Stimulated activated memory B cell treated with anti-CD40 and anti-IgM and Interleukin-4, amounts not matched to agents 10 μg/mL and 1 μg/mL and 100 μg/mL, for 72 hours (primary cell): ENCODE data around the gene ZMYND15.

Experiments used
- ATAC-seq: fragments of 150-1000 bp; cut with Tn5 transposase; 2 replicates; pipeline ENCODE4 v1.10.0; 2021
- H3K27ac Mint-ChIP-seq: one replicate; pipeline ENCODE4 v1.8.0; 2022; ENCODE audit warnings: mild to moderate bottlenecking, mixed read lengths
- H3K27me3 Mint-ChIP-seq: one replicate; pipeline ENCODE4 v1.8.0; 2022; ENCODE audit warnings: mixed read lengths
- H3K36me3 Mint-ChIP-seq: one replicate; pipeline ENCODE4 v1.8.0; 2022; ENCODE audit warnings: mixed read lengths
- H3K4me1 Mint-ChIP-seq: one replicate; pipeline ENCODE4 v1.8.0; 2022; ENCODE audit warnings: mixed read lengths
- H3K4me3 Mint-ChIP-seq: one replicate; pipeline ENCODE4 v1.8.0; 2022; ENCODE audit warnings: mild to moderate bottlenecking, moderate library complexity, mixed read lengths
- H3K9me3 Mint-ChIP-seq: one replicate; pipeline ENCODE4 v1.8.0; 2022; ENCODE audit warnings: mixed read lengths

ZMYND15 gene

GRCh38 chr17:4725646-4726310 is 13.9 kb upstream of the ZMYND15 start:
- H3K4me1 Mint-ChIP-seq = peaks cover 45% of the 10 kb centered on the region
- H3K36me3 Mint-ChIP-seq = peaks cover 5% of the 10 kb centered on the region
- H3K9me3 Mint-ChIP-seq = no peaks in the 10 kb centered on the region
- no peaks in the 10 kb centered on the region for H3K27me3 Mint-ChIP-seq
- no peak overlapping the region for H3K4me3 Mint-ChIP-seq
- no peak for ATAC-seq
- peak overlapping the region; percentile 31 for H3K27ac Mint-ChIP-seq

GRCh38 chr17:4728124-4728523 is 11.5 kb upstream of the ZMYND15 start:
- Mint-ChIP-seq H3K4me3 (peak overlapping the region; percentile 3), H3K4me1 (peaks cover 34% of the 10 kb centered on the region), H3K9me3 (no peaks in the 10 kb centered on the region), H3K27me3 (no peaks in the 10 kb centered on the region), H3K36me3 (no peaks in the 10 kb centered on the region), H3K27ac (peak overlapping the region; percentile 39)
- ATAC-seq = no peak

GRCh38 chr17:4733073-4733531 is 6.5 kb upstream of the ZMYND15 start:
- Mint-ChIP-seq H3K4me1 (peaks cover 49% of the 10 kb centered on the region), H3K27ac (peak overlapping the region; percentile 89), H3K4me3 (peak overlapping the region; percentile 59)

GRCh38 chr17:4734857-4735475 is 4.7 kb upstream of the ZMYND15 start:
- Mint-ChIP-seq H3K36me3 (no peaks in the 10 kb centered on the region), H3K4me1 (peaks cover 60% of the 10 kb centered on the region), H3K4me3 (no peak overlapping the region)

More at GRCh38 chr17:4733073-4733531, 6.5 kb upstream of the ZMYND15 start:
- Mint-ChIP-seq H3K27me3 (no peaks in the 10 kb centered on the region), H3K36me3 (no peaks in the 10 kb centered on the region), H3K9me3 (no peaks in the 10 kb centered on the region)
- ATAC-seq = peak; percentile 82

GRCh38 chr17:4735876-4736651 is 3.6 kb upstream of the ZMYND15 start:
- Mint-ChIP-seq H3K9me3 (no peaks in the 10 kb centered on the region), H3K36me3 (no peaks in the 10 kb centered on the region), H3K4me1 (peaks cover 60% of the 10 kb centered on the region), H3K27ac (peak overlapping the region; percentile 89), H3K4me3 (no peak overlapping the region), H3K27me3 (peaks cover 8% of the 10 kb centered on the region)
- no peak for ATAC-seq

More at GRCh38 chr17:4734857-4735475, 4.7 kb upstream of the ZMYND15 start:
- Mint-ChIP-seq H3K27me3 (no peaks in the 10 kb centered on the region), H3K27ac (peak overlapping the region; percentile 89), H3K9me3 (no peaks in the 10 kb centered on the region)
- ATAC-seq = no peak

GRCh38 chr17:4738136-4739121 is 1.2 kb upstream of the ZMYND15 start:
- peak overlapping the region; percentile 84 for H3K4me3 Mint-ChIP-seq
- peaks cover 56% of the 10 kb centered on the region for H3K4me1 Mint-ChIP-seq
- peak; percentile 21 for ATAC-seq
- H3K27me3 Mint-ChIP-seq = peaks cover 29% of the 10 kb centered on the region
- H3K36me3 Mint-ChIP-seq = no peaks in the 10 kb centered on the region
- peak overlapping the region; percentile 83 for H3K27ac Mint-ChIP-seq
- H3K9me3 Mint-ChIP-seq = no peaks in the 10 kb centered on the region

GRCh38 chr17:4740025-4740351 is 355 bp downstream of the ZMYND15 start:
- peaks cover 42% of the 10 kb centered on the region for H3K4me1 Mint-ChIP-seq
- ATAC-seq = no peak
- peak overlapping the region; percentile 75 for H3K27ac Mint-ChIP-seq

GRCh38 chr17:4740584-4740983 is 951 bp downstream of the ZMYND15 start:
- Mint-ChIP-seq H3K27me3 (peaks cover 51% of the 10 kb centered on the region), H3K4me3 (peak overlapping the region; percentile 74), H3K9me3 (no peaks in the 10 kb centered on the region), H3K4me1 (peaks cover 43% of the 10 kb centered on the region), H3K27ac (peak overlapping the region; percentile 75), H3K36me3 (no peaks in the 10 kb centered on the region)
- ATAC-seq = no peak

More at GRCh38 chr17:4740025-4740351, 355 bp downstream of the ZMYND15 start:
- H3K4me3 Mint-ChIP-seq = peak overlapping the region; percentile 74
- peaks cover 45% of the 10 kb centered on the region for H3K27me3 Mint-ChIP-seq
- no peaks in the 10 kb centered on the region for H3K9me3 Mint-ChIP-seq
- H3K36me3 Mint-ChIP-seq = no peaks in the 10 kb centered on the region

- Mint-ChIP-seq H3K27ac (no peak overlapping the region), H3K4me3 (no peak overlapping the region), H3K4me1 (peaks cover 37% of the 10 kb centered on the region), H3K36me3 (no peaks in the 10 kb centered on the region), H3K27me3 (peaks cover 53% of the 10 kb centered on the region), H3K9me3 (no peaks in the 10 kb centered on the region)
- no peak for ATAC-seq
Observed at GRCh38 chr17:4741544-4741943, 1.9 kb downstream of the ZMYND15 start.

- Mint-ChIP-seq H3K27me3 (peaks cover 53% of the 10 kb centered on the region), H3K36me3 (no peaks in the 10 kb centered on the region), H3K4me3 (no peak overlapping the region), H3K27ac (no peak overlapping the region), H3K4me1 (peaks cover 37% of the 10 kb centered on the region), H3K9me3 (no peaks in the 10 kb centered on the region)
- no peak for ATAC-seq
Observed at GRCh38 chr17:4742133-4742532, 2.5 kb downstream of the ZMYND15 start.

- Mint-ChIP-seq H3K27ac (no peak overlapping the region), H3K4me1 (peaks cover 39% of the 10 kb centered on the region), H3K4me3 (no peak overlapping the region), H3K27me3 (peaks cover 56% of the 10 kb centered on the region), H3K9me3 (no peaks in the 10 kb centered on the region), H3K36me3 (no peaks in the 10 kb centered on the region)
- ATAC-seq = no peak
Observed at GRCh38 chr17:4742629-4743028, 3.0 kb downstream of the ZMYND15 start.

- no peak overlapping the region for H3K27ac Mint-ChIP-seq
- H3K4me1 Mint-ChIP-seq = peaks cover 43% of the 10 kb centered on the region
- peaks cover 61% of the 10 kb centered on the region for H3K27me3 Mint-ChIP-seq
- no peaks in the 10 kb centered on the region for H3K36me3 Mint-ChIP-seq
- no peak for ATAC-seq
- H3K4me3 Mint-ChIP-seq = no peak overlapping the region
- H3K9me3 Mint-ChIP-seq = no peaks in the 10 kb centered on the region
Observed at GRCh38 chr17:4743216-4743615, 3.6 kb downstream of the ZMYND15 start.

GRCh38 chr17:4743898-4744297 is 4.3 kb downstream of the ZMYND15 start:
- no peak overlapping the region for H3K4me3 Mint-ChIP-seq
- H3K4me1 Mint-ChIP-seq = peaks cover 43% of the 10 kb centered on the region
- H3K27ac Mint-ChIP-seq = no peak overlapping the region
- ATAC-seq = no peak
- H3K36me3 Mint-ChIP-seq = no peaks in the 10 kb centered on the region
- H3K9me3 Mint-ChIP-seq = no peaks in the 10 kb centered on the region
- H3K27me3 Mint-ChIP-seq = peaks cover 68% of the 10 kb centered on the region

- no peak overlapping the region for H3K4me3 Mint-ChIP-seq
- peaks cover 35% of the 10 kb centered on the region for H3K4me1 Mint-ChIP-seq
- no peaks in the 10 kb centered on the region for H3K36me3 Mint-ChIP-seq
- ATAC-seq = peak; percentile 5
- H3K27ac Mint-ChIP-seq = no peak overlapping the region
- H3K27me3 Mint-ChIP-seq = peaks cover 80% of the 10 kb centered on the region
- no peaks in the 10 kb centered on the region for H3K9me3 Mint-ChIP-seq
Observed at GRCh38 chr17:4744999-4745969, 5.7 kb downstream of the ZMYND15 start.
